HL-60 (cell line): ENCODE measurements around the gene FGF18.

ENCODE experiments used
- POLR2AphosphoS5 ChIP-seq: IDR thresholded peaks from 2 replicates; pipeline ENCODE4 v1.6.1; 2012; ENCODE audit warnings: low read depth
- TF ChIP-seq, protein P1 (sequence below): IDR thresholded peaks from one replicate; pipeline ENCODE4 v1.5.1; 2011; ENCODE audit warnings: low read length, control low read depth, inconsistent platforms; ENCODE audit not compliant: insufficient read depth

DNA sequence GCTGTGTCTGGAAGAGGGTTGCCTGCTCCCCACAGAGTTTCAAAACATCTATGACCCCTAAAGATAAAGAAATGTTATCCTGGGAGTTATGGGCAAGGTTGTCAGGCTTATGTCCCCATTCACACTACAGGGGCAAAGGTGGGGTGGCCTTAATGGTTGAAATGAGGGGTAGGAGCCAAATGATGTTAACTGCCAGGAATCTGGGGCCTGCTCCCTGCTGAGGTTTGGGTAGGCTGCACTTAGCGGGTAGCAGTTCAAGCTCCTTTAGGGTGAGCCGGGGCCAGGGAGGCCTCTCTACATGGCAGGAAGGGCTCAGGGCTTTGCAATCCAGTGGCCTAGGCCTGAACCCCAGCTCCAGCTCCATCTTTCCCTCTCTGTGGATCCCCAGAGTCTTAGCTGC is 3.0 kb downstream of the FGF18 start:
- TF ChIP-seq, protein P1, sequence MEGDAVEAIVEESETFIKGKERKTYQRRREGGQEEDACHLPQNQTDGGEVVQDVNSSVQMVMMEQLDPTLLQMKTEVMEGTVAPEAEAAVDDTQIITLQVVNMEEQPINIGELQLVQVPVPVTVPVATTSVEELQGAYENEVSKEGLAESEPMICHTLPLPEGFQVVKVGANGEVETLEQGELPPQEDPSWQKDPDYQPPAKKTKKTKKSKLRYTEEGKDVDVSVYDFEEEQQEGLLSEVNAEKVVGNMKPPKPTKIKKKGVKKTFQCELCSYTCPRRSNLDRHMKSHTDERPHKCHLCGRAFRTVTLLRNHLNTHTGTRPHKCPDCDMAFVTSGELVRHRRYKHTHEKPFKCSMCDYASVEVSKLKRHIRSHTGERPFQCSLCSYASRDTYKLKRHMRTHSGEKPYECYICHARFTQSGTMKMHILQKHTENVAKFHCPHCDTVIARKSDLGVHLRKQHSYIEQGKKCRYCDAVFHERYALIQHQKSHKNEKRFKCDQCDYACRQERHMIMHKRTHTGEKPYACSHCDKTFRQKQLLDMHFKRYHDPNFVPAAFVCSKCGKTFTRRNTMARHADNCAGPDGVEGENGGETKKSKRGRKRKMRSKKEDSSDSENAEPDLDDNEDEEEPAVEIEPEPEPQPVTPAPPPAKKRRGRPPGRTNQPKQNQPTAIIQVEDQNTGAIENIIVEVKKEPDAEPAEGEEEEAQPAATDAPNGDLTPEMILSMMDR: no peak
- TF ChIP-seq POLR2AphosphoS5: no peak
